Liver (tissue), 3 donors: ENCODE data around the gene GALNT10.

Experiments
- ATF3 ChIP-seq: IDR thresholded peaks from 2 replicates; pipeline ENCODE4 v1.6.1; 2016; ENCODE audit warnings: antibody characterized with exemption
- HNF4G ChIP-seq: IDR thresholded peaks from 2 replicates; pipeline ENCODE4 v1.6.1; 2016; ENCODE audit warnings: antibody characterized with exemption
- MAX ChIP-seq: IDR thresholded peaks from 2 replicates; pipeline ENCODE4 v1.6.1; 2016; ENCODE audit warnings: antibody characterized with exemption
- RAD21 ChIP-seq, 2 donors: IDR thresholded peaks; 2 replicates each; pipeline ENCODE4 v1.6.1; 2016; ENCODE audit warnings: antibody characterized with exemption in 2 of 2, mild to moderate bottlenecking in 2 of 2
- TAF1 ChIP-seq: conservative IDR thresholded peaks from 2 replicates; pipeline ENCODE4 v1.6.1; 2016; ENCODE audit warnings: antibody characterized with exemption, mild to moderate bottlenecking
- TF ChIP-seq, protein P1 (sequence below): fragments of 150-350 bp; IDR thresholded peaks from 2 replicates; pipeline ENCODE4 v1.5.1; 2017; ENCODE audit warnings: improper control_type of control experiment, low read depth, low read length; ENCODE audit not compliant: missing input control
- donor health status: healthy.
- donor health status: healthy.

DNA sequence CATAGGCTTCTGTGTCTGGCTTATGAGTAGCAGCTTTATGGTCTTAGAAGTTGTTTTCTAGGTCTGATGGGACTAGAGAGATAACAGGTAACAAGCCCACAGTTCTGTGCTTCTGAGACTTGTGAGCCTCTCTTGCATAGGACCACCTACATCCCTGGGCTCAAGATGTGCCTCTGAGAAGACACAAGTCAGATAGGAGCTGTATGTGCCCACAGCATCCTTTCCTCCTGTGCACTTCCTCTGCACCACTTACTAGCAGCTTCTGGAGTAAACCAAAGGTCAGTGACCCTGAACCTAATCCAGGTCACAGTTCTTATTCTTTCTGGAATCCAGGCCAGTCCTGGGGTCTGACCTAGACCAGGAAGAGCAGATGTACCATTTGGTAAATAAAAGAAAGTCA, 40.0 kb downstream of the GALNT10 start:
- TF ChIP-seq ATF3 (no peak), HNF4G (no peak), RAD21 (IDR thresholded peaks at IDR 0.05) (no peak), TAF1 (no peak), MAX (no peak)
- TF ChIP-seq, protein P1, sequence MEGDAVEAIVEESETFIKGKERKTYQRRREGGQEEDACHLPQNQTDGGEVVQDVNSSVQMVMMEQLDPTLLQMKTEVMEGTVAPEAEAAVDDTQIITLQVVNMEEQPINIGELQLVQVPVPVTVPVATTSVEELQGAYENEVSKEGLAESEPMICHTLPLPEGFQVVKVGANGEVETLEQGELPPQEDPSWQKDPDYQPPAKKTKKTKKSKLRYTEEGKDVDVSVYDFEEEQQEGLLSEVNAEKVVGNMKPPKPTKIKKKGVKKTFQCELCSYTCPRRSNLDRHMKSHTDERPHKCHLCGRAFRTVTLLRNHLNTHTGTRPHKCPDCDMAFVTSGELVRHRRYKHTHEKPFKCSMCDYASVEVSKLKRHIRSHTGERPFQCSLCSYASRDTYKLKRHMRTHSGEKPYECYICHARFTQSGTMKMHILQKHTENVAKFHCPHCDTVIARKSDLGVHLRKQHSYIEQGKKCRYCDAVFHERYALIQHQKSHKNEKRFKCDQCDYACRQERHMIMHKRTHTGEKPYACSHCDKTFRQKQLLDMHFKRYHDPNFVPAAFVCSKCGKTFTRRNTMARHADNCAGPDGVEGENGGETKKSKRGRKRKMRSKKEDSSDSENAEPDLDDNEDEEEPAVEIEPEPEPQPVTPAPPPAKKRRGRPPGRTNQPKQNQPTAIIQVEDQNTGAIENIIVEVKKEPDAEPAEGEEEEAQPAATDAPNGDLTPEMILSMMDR, result no peak
